Mesendoderm (in vitro differentiated cells): Measurements from ENCODE around the gene SIGLEC14.

Source experiments
- DNase-seq: peaks from one replicate; pipeline ENCODE4 v3.0.0; 2013
- H2AK5ac ChIP-seq: 2 replicates; pipeline ENCODE4 v1.6.1; 2013; ENCODE audit warnings: low read length, inconsistent platforms
- H2BK120ac ChIP-seq: 2 replicates; pipeline ENCODE4 v1.6.1; 2013; ENCODE audit warnings: low read depth, mild to moderate bottlenecking, low read length, moderate library complexity, mixed read lengths
- H2BK15ac ChIP-seq: replicated peaks from 2 replicates; pipeline ENCODE4 v1.6.1; 2013; ENCODE audit warnings: low read depth, mild to moderate bottlenecking, moderate library complexity
- H2BK5ac ChIP-seq: 2 replicates; pipeline ENCODE4 v1.6.1; 2013; ENCODE audit warnings: low read length, inconsistent platforms
- H3K18ac ChIP-seq: 2 replicates; pipeline ENCODE4 v1.6.1; 2013; ENCODE audit warnings: mild to moderate bottlenecking, low read length, mixed read lengths
- H3K23ac ChIP-seq: one replicate; pipeline ENCODE4 v1.6.1; 2013; ENCODE audit warnings: low read length
- H3K27ac ChIP-seq: 2 replicates; pipeline ENCODE4 v1.5.1; 2013; ENCODE audit warnings: low read depth, mild to moderate bottlenecking, inconsistent platforms, low read length, moderate library complexity
- H3K27me3 ChIP-seq: 2 replicates; pipeline ENCODE4 v1.6.1; 2013; ENCODE audit warnings: low read length, control low read depth, mild to moderate bottlenecking, inconsistent platforms; ENCODE audit not compliant: insufficient read depth, poor library complexity
- H3K36me3 ChIP-seq: 2 replicates; pipeline ENCODE4 v1.6.1; 2013; ENCODE audit warnings: low read length, inconsistent platforms; ENCODE audit not compliant: control insufficient read depth, insufficient read depth
- H3K4ac ChIP-seq: one replicate; pipeline ENCODE4 v1.6.1; 2013; ENCODE audit warnings: low read depth, mild to moderate bottlenecking, low read length, moderate library complexity
- H3K4me1 ChIP-seq: 2 replicates; pipeline ENCODE4 v1.6.1; 2013; ENCODE audit warnings: low read depth, low read length, inconsistent platforms; ENCODE audit not compliant: control insufficient read depth
- H3K4me2 ChIP-seq: 2 replicates; pipeline ENCODE4 v1.6.1; 2013; ENCODE audit warnings: low read length
- H3K4me3 ChIP-seq: 2 replicates; pipeline ENCODE4 v1.5.1; 2013; ENCODE audit warnings: mild to moderate bottlenecking, low read length
- H3K56ac ChIP-seq: one replicate; pipeline ENCODE4 v1.6.1; 2013; ENCODE audit warnings: low read length
- H3K79me1 ChIP-seq: 2 replicates; pipeline ENCODE4 v1.6.1; 2013; ENCODE audit warnings: low read length, inconsistent platforms
- H3K79me2 ChIP-seq: 2 replicates; pipeline ENCODE4 v1.6.1; 2013; ENCODE audit warnings: mild to moderate bottlenecking, low read length; ENCODE audit not compliant: control insufficient read depth, insufficient read depth
- H3K9ac ChIP-seq: 2 replicates; pipeline ENCODE4 v1.6.1; 2013; ENCODE audit warnings: low read length, inconsistent platforms
- H4K5ac ChIP-seq: one replicate; pipeline ENCODE4 v1.6.1; 2013; ENCODE audit warnings: low read length
- H4K8ac ChIP-seq: one replicate; pipeline ENCODE4 v1.6.1; 2013; ENCODE audit warnings: low read depth, mild to moderate bottlenecking, control low read depth, low read length, moderate library complexity
- WGBS: extraction: QIAGEN DNeasy Blood & Tissue Kit; methylation state at CpG from one replicate; pipeline ENCODE4 v1.1.7; 2013; ENCODE audit warnings: low lambda C conversion rate, missing lambda C conversion rate; ENCODE audit not compliant: insufficient coverage; ENCODE audit errors: extremely low coverage; 5-methylcytosine and 5-hydroxymethylcytosine counted together

The SIGLEC14 gene

DNA sequence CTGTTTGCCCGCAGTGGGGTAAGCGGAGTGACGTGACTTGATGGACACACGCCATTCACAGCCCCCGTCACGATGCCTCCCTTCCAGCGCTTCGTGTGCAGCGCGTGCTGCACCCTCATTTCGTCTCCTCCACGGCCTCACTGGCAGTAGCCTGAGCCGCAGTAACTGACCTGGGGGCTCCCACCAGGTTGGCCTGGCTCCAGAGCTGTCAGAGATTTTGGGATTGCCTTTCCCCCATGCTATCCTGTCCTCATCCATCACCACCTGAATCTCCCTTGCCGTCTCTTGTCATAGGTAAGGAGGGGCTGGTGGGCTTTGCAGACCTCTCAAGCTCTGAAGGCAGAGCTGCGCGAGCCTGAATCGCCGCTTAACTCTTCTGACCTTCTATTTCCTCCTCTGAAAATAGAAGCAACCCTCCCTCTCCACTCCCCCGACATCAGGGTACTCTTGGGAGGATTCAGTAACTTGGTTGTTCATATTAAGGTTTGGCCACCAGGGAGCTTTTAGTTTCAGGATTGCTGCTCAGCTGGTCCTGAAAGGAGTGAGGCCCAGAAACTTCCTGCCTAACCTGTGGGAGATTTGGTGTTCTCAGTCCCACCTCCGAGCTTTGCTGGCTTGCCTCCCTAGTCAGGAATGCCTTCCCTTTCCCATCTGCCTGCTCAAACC, 44.3 kb downstream of the SIGLEC14 start:
- Histone ChIP-seq H3K79me2 (no peaks in the 10 kb centered on the region), H4K5ac (no peak overlapping the region), H3K36me3 (no peaks in the 10 kb centered on the region), H4K8ac (no peak overlapping the region), H3K79me1 (no peaks in the 10 kb centered on the region), H3K27me3 (no peaks in the 10 kb centered on the region), H2BK120ac (no peak overlapping the region), H2BK5ac (no peak overlapping the region), H3K4ac (no peak overlapping the region), H2AK5ac (no peak overlapping the region), H3K18ac (no peak overlapping the region), H2BK15ac (no peak overlapping the region), H3K56ac (no peak overlapping the region), H3K27ac (no peak overlapping the region), H3K9ac (no peak overlapping the region), H3K4me1 (no peaks in the 10 kb centered on the region), H3K4me2 (no peak overlapping the region), H3K4me3 (no peak overlapping the region), H3K23ac (no peak overlapping the region)
- no peak for DNase-seq
- no CpG with 5 or more reads among the region's 20 CpGs for WGBS

DNA sequence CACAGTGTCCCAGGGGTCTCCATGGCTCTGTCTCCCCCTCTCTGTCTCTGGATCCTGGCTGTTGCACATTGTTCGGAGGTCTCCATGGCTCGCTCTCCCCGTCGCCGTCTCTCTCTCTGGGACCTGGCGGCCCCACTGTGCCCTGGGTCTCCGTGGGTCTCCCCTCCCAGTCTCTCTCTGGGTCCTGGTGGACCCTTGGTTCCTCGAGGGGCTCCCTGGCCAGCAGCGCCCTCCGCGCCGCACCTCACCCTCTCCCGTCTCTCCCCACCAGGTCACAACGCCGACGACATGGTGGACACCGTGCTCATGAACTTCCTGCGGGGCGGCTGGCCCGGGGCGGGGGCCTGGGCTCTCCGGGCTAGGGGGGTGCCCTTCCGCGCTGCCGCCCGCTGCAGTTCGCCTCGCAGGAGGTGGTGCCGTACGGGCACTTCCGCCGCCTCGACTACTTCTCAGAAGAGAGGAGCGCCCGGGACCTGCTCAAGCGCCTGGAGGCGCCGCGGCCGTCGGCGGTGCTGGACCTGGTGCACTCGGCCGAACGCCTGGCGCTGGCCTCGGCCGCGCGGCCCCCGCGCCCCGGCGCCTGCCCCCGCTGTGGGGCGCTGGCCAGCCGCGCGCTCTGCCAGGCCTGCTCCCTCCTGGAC, 45.6 kb downstream of the SIGLEC14 start:
- Histone ChIP-seq H2BK5ac (no peak overlapping the region), H4K5ac (no peak overlapping the region), H3K27me3 (no peaks in the 10 kb centered on the region), H3K4me3 (no peak overlapping the region), H3K79me1 (no peaks in the 10 kb centered on the region), H3K23ac (no peak overlapping the region), H3K4ac (no peak overlapping the region), H3K9ac (no peak overlapping the region), H3K4me2 (no peak overlapping the region), H3K4me1 (no peaks in the 10 kb centered on the region), H3K36me3 (no peaks in the 10 kb centered on the region), H2BK15ac (no peak overlapping the region), H2BK120ac (no peak overlapping the region), H4K8ac (no peak overlapping the region), H2AK5ac (no peak overlapping the region), H3K27ac (no peak overlapping the region), H3K56ac (no peak overlapping the region), H3K79me2 (no peaks in the 10 kb centered on the region), H3K18ac (no peak overlapping the region)
- no peak for DNase-seq
- WGBS = no CpG with 5 or more reads among the region's 59 CpGs

DNA sequence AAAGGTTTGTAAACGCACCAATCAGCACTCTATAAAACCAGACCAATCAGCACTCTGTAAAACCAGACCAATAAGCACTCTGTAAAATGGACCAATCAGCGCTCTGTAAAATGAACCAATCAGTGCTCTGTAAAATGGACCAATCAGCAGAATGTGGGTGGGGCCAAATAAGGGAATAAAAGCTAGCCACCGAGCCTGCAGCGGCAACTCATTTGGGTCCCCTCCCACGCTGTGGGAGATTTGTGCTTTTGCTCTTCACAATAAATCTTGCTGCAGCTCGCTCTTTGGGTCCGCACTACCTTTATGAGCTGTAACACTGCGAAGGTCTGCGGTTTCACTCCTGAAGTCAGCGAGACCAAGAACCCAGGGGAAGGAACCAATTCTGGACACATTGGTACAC, 47.5 kb downstream of the SIGLEC14 start:
- Histone ChIP-seq H3K4me2 (no peak overlapping the region), H3K4me3 (no peak overlapping the region), H3K4me1 (no peaks in the 10 kb centered on the region), H2BK5ac (no peak overlapping the region), H3K27me3 (no peaks in the 10 kb centered on the region), H2BK15ac (no peak overlapping the region), H3K23ac (no peak overlapping the region), H3K79me1 (no peaks in the 10 kb centered on the region), H4K8ac (no peak overlapping the region), H3K36me3 (no peaks in the 10 kb centered on the region), H2BK120ac (no peak overlapping the region), H3K79me2 (no peaks in the 10 kb centered on the region), H3K9ac (no peak overlapping the region), H2AK5ac (no peak overlapping the region), H3K27ac (no peak overlapping the region), H4K5ac (no peak overlapping the region), H3K56ac (no peak overlapping the region), H3K4ac (no peak overlapping the region), H3K18ac (no peak overlapping the region)
- no peak for DNase-seq
- WGBS = no CpG with 5 or more reads among the region's 10 CpGs

DNA sequence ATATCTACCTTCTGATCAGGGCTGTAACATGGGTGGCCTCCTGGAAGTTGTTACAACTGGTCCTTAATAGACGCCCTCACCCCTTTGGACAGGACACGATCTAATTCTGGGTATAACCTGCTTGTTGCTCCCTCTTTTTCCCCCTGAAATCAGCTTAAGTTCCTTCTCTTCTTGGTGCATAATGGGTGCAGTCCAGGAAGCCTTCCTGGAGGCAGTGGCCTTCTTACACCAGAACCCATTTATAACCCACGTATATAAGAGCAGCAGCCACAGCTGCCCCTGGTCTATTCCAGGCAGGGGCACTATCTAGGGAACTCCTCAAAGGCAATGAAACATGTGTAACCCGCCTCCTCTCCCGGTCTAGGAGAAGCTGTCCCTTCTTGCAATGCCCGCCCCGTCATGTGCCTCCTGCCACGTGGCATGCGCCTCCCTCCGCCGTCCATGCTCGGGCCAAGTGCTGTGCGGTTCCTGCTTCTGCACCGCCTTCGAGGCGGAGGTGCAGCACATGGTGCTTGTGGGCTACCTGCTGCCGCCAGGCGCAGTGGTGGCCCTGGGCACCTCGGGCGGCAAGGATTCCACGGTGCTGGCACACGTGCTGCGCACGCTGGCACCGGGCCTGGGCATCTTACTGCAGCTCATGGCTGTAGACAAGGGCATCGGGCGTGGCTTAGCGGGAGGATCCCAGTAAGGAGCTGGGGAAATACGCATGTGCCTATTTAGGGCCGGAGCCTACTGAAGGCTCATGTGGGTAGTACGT, 48.3 kb downstream of the SIGLEC14 start:
- Histone ChIP-seq H2AK5ac (no peak overlapping the region), H3K27ac (no peak overlapping the region), H3K4me2 (no peak overlapping the region), H3K4me3 (no peak overlapping the region), H2BK120ac (no peak overlapping the region), H3K79me1 (no peaks in the 10 kb centered on the region), H4K8ac (no peak overlapping the region), H2BK15ac (no peak overlapping the region), H3K36me3 (no peaks in the 10 kb centered on the region), H3K4me1 (no peaks in the 10 kb centered on the region), H3K4ac (no peak overlapping the region), H3K9ac (no peak overlapping the region), H4K5ac (no peak overlapping the region), H3K27me3 (no peaks in the 10 kb centered on the region), H3K56ac (no peak overlapping the region), H3K23ac (no peak overlapping the region), H3K18ac (no peak overlapping the region), H3K79me2 (no peaks in the 10 kb centered on the region), H2BK5ac (no peak overlapping the region)
- no CpG with 5 or more reads among the region's 31 CpGs for WGBS
- DNase-seq = no peak

DNA sequence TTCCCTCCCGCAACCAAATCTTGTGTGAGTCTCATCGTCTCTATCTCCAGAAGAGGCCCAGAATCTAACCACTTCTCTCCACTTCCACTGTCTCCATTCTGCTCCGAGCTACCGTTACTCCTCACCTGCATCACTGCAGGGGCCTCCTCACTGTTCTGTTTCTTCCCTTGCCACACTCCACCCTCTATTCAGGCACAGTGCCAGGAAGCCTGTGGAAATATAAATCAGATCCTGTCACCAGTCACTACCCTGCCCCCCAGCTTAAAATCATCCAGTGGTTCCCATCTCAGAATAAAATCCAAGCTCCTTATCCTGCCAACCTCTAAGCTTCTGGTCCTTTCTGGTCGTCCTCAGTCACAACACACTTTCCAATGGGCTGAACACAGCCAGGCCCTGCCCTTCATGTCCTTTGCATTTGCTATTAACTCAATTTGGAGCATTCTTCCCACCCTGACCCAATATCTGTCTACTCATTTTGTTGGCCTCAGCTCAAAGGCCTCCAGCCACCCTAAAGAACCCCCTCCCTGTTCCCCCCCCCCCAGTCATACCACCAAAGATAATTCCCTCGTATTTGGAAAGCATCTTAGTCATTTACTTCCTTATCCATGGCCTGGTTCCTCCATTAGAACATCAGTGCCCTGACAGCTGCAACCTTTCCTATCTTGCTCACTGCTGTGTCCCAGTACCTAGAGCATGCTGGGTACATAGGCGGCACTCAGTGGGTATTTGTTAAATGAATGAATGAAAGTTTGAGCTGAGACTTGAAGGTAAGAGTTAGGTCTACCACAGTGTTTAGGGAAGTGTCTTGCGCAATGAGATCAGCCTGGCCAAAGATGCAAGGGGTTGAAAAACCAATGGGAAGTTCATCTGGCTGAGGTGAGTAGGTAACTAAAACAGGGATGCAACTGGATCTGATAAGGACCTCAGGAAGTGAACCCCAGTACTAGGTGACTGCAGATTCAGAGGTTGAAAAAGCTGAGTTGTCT, 51.1 kb downstream of the SIGLEC14 start:
- H3K23ac ChIP-seq = no peak overlapping the region
- no peak overlapping the region for H3K27ac ChIP-seq
- H2BK120ac ChIP-seq = no peak overlapping the region
- H4K8ac ChIP-seq = no peak overlapping the region
- no peak overlapping the region for H2BK15ac ChIP-seq
- H2AK5ac ChIP-seq = no peak overlapping the region
- H3K18ac ChIP-seq = no peak overlapping the region
- H3K27me3 ChIP-seq = no peaks in the 10 kb centered on the region
- H3K79me2 ChIP-seq = no peaks in the 10 kb centered on the region
- H3K9ac ChIP-seq = no peak overlapping the region
- H2BK5ac ChIP-seq = no peak overlapping the region
- no peak overlapping the region for H3K4me2 ChIP-seq
- H3K4ac ChIP-seq = no peak overlapping the region
- no peaks in the 10 kb centered on the region for H3K36me3 ChIP-seq
- no peak overlapping the region for H3K56ac ChIP-seq
- DNase-seq = no peak
- H3K79me1 ChIP-seq = no peaks in the 10 kb centered on the region
- H3K4me3 ChIP-seq = no peak overlapping the region
- no CpG with 5 or more reads among the region's 8 CpGs for WGBS
- no peaks in the 10 kb centered on the region for H3K4me1 ChIP-seq
- no peak overlapping the region for H4K5ac ChIP-seq
